ENCODE measurements around the gene RPS6KB2. TPM values are rescaled to one million over a fixed set of nuclear protein-coding genes. Genes with fewer than 3 reads are reported as not detected.

Gene RPS6KB2
- total RNA-seq, 1 donor from 2014 or later, result 49.5 TPM

DNA sequence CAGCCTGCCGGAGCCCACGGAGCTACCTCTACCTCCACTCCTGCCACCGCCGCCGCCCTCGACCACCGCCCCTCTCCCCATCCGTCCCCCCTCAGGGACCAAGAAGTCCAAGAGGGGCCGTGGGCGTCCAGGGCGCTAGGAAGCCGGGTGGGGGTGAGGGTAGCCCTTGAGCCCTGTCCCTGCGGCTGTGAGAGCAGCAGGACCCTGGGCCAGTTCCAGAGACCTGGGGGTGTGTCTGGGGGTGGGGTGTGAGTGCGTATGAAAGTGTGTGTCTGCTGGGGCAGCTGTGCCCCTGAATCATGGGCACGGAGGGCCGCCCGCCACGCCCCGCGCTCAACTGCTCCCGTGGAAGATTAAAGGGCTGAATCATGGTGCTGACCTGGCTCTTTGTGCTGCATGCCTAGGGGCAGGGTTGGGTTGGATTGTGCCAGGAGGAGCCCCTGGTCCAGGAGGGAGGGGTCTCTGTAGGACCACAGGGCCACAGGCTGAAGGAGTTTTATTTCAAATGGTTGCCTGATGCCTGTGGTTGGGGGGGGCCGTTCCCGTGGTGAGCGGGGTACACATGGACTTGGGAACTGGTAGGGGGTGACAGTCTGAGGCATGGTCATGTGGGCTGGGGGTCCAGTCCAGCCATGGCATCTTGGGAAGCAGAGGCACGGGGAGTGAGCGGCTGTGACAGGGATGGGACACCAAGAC, 6.9 kb downstream of the RPS6KB2 start:
- TF ChIP-seq CTCF (IDR thresholded peaks at IDR 0.05), result no peak
- Mint-ChIP-seq H3K36me3 (ENCODE audit: unreplicated experiment) (peaks cover 15% of the 10 kb centered on the region), H3K4me3 (ENCODE audit: unreplicated experiment) (no peak overlapping the region), H3K9me3 (ENCODE audit: unreplicated experiment) (no peaks in the 10 kb centered on the region), H3K4me1 (ENCODE audit: unreplicated experiment) (peaks cover 19% of the 10 kb centered on the region), H3K27me3 (ENCODE audit: unreplicated experiment) (no peaks in the 10 kb centered on the region), H3K27ac (ENCODE audit: unreplicated experiment) (no peak overlapping the region)
- DNase-seq (ENCODE audit: extremely low spot score, unreplicated experiment), result no peak

- DNase-seq (ENCODE audit: extremely low spot score, unreplicated experiment), result no peak
- Mint-ChIP-seq H3K4me1 (ENCODE audit: unreplicated experiment) (peaks cover 19% of the 10 kb centered on the region), H3K27me3 (ENCODE audit: unreplicated experiment) (no peaks in the 10 kb centered on the region), H3K9me3 (ENCODE audit: unreplicated experiment) (no peaks in the 10 kb centered on the region), H3K4me3 (ENCODE audit: unreplicated experiment) (no peak overlapping the region), H3K36me3 (ENCODE audit: unreplicated experiment) (peaks cover 19% of the 10 kb centered on the region), H3K27ac (ENCODE audit: unreplicated experiment) (no peak overlapping the region)
- TF ChIP-seq CTCF (IDR thresholded peaks at IDR 0.05), result no peak
These were observed 7.6 kb downstream of the RPS6KB2 start for GRCh38 chr11:67435727-67436458.

- no peak for DNase-seq (ENCODE audit: extremely low spot score, unreplicated experiment)
- Mint-ChIP-seq H3K4me1 (ENCODE audit: unreplicated experiment) (peaks cover 21% of the 10 kb centered on the region), H3K27ac (ENCODE audit: unreplicated experiment) (peak overlapping the region; percentile 18), H3K4me3 (ENCODE audit: unreplicated experiment) (no peak overlapping the region), H3K9me3 (ENCODE audit: unreplicated experiment) (no peaks in the 10 kb centered on the region), H3K27me3 (ENCODE audit: unreplicated experiment) (no peaks in the 10 kb centered on the region), H3K36me3 (ENCODE audit: unreplicated experiment) (peaks cover 19% of the 10 kb centered on the region)
- no peak for TF ChIP-seq CTCF (IDR thresholded peaks at IDR 0.05)
These were observed 8.3 kb downstream of the RPS6KB2 start for GRCh38 chr11:67436459-67437081.

DNA sequence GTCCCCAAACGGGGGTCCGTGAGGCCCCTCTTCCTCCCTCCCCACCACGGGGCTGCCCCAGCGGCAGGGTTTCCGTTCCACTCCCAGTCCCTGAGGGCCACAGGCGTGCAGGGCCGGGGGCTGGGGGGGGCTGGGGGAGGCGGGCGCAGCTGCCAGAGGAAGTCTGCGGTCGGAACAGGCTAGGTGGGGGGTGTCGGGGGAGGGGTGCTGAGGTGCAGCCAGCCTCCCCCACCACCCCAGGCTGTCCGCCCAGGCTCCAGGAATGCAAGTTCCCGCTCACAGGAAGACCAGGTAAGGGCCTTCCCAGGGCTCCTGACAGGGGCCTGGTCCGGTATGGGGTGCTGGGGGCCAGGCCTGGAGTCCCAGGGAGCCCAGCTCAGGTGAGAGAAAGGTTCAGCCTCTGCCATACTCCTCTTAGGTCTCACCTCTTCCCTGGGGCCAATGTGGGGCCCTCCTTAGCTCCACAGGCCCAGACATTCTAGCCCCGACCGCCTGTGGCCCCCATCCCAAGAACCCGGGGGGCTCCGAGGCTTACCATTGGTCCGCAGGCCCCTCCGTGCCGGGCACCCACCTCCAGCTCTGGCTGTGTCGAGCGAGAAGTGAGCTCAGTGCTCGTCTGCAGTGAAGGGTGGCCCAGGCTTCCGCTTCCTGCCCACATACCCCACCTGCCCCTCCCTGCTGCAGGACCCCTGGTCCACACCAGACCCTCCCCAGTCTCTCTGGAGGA, 9.0 kb downstream of the RPS6KB2 start, which contains the start of gene PTPRCAP:
Gene PTPRCAP, minus strand, starts transcription at position 601 of the 727 bp plus-strand sequence. Its CDS starts 63 bp downstream, at position 538.
- peaks cover 24% of the 10 kb centered on the region for H3K4me1 Mint-ChIP-seq (ENCODE audit: unreplicated experiment)
- DNase-seq (ENCODE audit: extremely low spot score, unreplicated experiment), result no peak
- H3K9me3 Mint-ChIP-seq (ENCODE audit: unreplicated experiment), result no peaks in the 10 kb centered on the region
- H3K27me3 Mint-ChIP-seq (ENCODE audit: unreplicated experiment), result no peaks in the 10 kb centered on the region
- peak within 1 kb of the TSS; percentile 18 for H3K27ac Mint-ChIP-seq (ENCODE audit: unreplicated experiment)
- H3K4me3 Mint-ChIP-seq (ENCODE audit: unreplicated experiment), result no peak within 1 kb of the TSS
- peaks cover 12% of the 10 kb centered on the region for H3K36me3 Mint-ChIP-seq (ENCODE audit: unreplicated experiment)
- TF ChIP-seq CTCF (IDR thresholded peaks at IDR 0.05), result no peak
